HL-60 (cell line): Measurements from ENCODE around the gene BIRC7.

Experiments
- POLR2AphosphoS5 ChIP-seq: IDR thresholded peaks from 2 replicates; pipeline ENCODE4 v1.6.1; 2012; ENCODE audit warnings: low read depth
- TF ChIP-seq, protein P1 (sequence below): IDR thresholded peaks from one replicate; pipeline ENCODE4 v1.5.1; 2011; ENCODE audit warnings: low read length, control low read depth, inconsistent platforms; ENCODE audit not compliant: insufficient read depth

DNA sequence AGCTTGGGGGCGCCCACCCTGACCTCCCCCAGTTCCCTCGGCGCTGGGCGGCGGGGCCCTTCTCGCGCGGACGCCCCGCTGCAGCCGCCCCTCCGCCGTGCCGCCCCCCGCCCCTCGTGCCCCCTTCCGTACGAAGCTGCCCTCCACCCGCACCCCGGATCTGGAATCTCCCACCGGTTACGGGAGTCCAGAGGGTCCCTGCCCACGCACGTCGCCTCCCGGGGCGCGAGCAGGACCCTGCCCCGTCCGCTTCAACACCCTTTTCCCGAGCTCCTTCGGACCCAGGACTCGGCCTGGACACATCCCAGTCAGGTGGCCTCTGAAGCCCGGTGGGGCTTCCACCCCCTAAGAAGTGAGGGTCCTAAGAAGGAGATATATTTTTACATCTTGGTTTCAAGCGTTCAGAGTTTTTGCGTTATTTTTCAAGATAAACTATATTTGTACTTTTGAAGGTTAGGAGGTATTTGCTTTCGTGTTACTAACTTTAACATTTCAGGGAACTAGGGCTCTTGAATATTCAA, 37.4 kb downstream of the BIRC7 start:
- TF ChIP-seq, protein P1, sequence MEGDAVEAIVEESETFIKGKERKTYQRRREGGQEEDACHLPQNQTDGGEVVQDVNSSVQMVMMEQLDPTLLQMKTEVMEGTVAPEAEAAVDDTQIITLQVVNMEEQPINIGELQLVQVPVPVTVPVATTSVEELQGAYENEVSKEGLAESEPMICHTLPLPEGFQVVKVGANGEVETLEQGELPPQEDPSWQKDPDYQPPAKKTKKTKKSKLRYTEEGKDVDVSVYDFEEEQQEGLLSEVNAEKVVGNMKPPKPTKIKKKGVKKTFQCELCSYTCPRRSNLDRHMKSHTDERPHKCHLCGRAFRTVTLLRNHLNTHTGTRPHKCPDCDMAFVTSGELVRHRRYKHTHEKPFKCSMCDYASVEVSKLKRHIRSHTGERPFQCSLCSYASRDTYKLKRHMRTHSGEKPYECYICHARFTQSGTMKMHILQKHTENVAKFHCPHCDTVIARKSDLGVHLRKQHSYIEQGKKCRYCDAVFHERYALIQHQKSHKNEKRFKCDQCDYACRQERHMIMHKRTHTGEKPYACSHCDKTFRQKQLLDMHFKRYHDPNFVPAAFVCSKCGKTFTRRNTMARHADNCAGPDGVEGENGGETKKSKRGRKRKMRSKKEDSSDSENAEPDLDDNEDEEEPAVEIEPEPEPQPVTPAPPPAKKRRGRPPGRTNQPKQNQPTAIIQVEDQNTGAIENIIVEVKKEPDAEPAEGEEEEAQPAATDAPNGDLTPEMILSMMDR: no peak
- no peak for TF ChIP-seq POLR2AphosphoS5
